GM12878 (cell line): ENCODE measurements around the gene CAT. TPM values are rescaled to one million over a fixed set of nuclear protein-coding genes. Genes with fewer than 3 reads are reported as not detected.

Source experiments
- BMI1 ChIP-seq: fragments of 450-650 bp; IDR thresholded peaks from 2 replicates; pipeline ENCODE4 v1.6.1; 2016; ENCODE audit warnings: mild to moderate bottlenecking, moderate library complexity, borderline replicate concordance
- CBFB ChIP-seq: IDR thresholded peaks from 2 replicates; pipeline ENCODE4 v1.6.1; 2016; ENCODE audit warnings: antibody characterized with exemption, low read depth
- CUX1 ChIP-seq: IDR thresholded peaks from 2 replicates; pipeline ENCODE4 v1.6.1; 2012; ENCODE audit warnings: improper control_type of control experiment, low read depth, low read length; ENCODE audit not compliant: insufficient replicate concordance
- EP300 ChIP-seq, 2 experiments: fragments of 150-350 bp in 1 of 2; IDR thresholded peaks; 2 replicates each; pipeline ENCODE4 v1.6.1; 2011 to 2012; ENCODE audit warnings: low read depth in 2 of 2, low read length in 2 of 2, borderline replicate concordance in 1 of 2, improper control_type of control experiment in 1 of 2, inconsistent platforms in 1 of 2; ENCODE audit not compliant: control insufficient read depth in 1 of 2
- GABPA ChIP-seq: IDR thresholded peaks from 2 replicates; pipeline ENCODE4 v1.6.1; 2014; ENCODE audit warnings: antibody characterized with exemption, low read depth, mild to moderate bottlenecking, inconsistent platforms
- GATAD2B ChIP-seq: fragments of 450-650 bp; conservative IDR thresholded peaks from 2 replicates; pipeline ENCODE4 v1.6.1; 2017; ENCODE audit warnings: low read depth, mild to moderate bottlenecking, moderate library complexity
- MTA2 ChIP-seq: fragments of 450-650 bp; IDR thresholded peaks from 2 replicates; pipeline ENCODE4 v1.6.1; 2016; ENCODE audit warnings: low read depth, mild to moderate bottlenecking, moderate library complexity
- NR2C2 ChIP-seq: IDR thresholded peaks from 2 replicates; pipeline ENCODE4 v1.6.1; 2011; ENCODE audit warnings: borderline replicate concordance, low read depth; ENCODE audit not compliant: control insufficient read depth, insufficient read length
- PKNOX1 ChIP-seq: fragments of 450-650 bp; IDR thresholded peaks from 2 replicates; pipeline ENCODE4 v1.6.1; 2016; ENCODE audit warnings: mild to moderate bottlenecking
- RB1 ChIP-seq: fragments of 450-650 bp; formaldehyde crosslinking; IDR thresholded peaks from 2 replicates; pipeline ENCODE4 v1.6.1; 2017; ENCODE audit warnings: mild to moderate bottlenecking, borderline replicate concordance
- SMC3 ChIP-seq: IDR thresholded peaks from 2 replicates; pipeline ENCODE4 v1.6.1; 2011; ENCODE audit warnings: low read length, improper control_type of control experiment, borderline replicate concordance
- TAF1 ChIP-seq: IDR thresholded peaks from 2 replicates; pipeline ENCODE4 v1.6.1; 2011; ENCODE audit warnings: mild to moderate bottlenecking, low read depth, low read length, borderline replicate concordance
- TCF7 ChIP-seq: IDR thresholded peaks from 2 replicates; pipeline ENCODE4 v1.6.1; 2014; ENCODE audit warnings: antibody characterized with exemption, borderline replicate concordance
- ZBTB11 ChIP-seq: fragments of 450-650 bp; formaldehyde crosslinking; IDR thresholded peaks from 2 replicates; pipeline ENCODE4 v1.5.0; 2022; ENCODE audit warnings: mild to moderate bottlenecking, missing genetic modification characterization
- ZNF217 ChIP-seq: fragments of 450-650 bp; IDR thresholded peaks from 2 replicates; pipeline ENCODE4 v1.6.1; 2017; ENCODE audit warnings: antibody characterized with exemption, mild to moderate bottlenecking
- ZSCAN29 ChIP-seq: fragments of 450-650 bp; IDR thresholded peaks from 2 replicates; pipeline ENCODE4 v1.6.1; 2017; ENCODE audit warnings: mild to moderate bottlenecking, moderate library complexity
- polyA plus RNA-seq, 11 experiments: library from polyadenylated mRNA; depleted of rRNA in 4 of 11; unstranded in 6 of 11; stranded (reverse) in 5 of 11; fragments of >200 nt; fragmentation: Nextera tagmentation in 4 of 11; fragmentation: Illumina TruSeq in 1 of 11; extraction: Ambion mirVana in 4 of 11; extraction: Trizol in 1 of 11; gene quantifications; 1 replicate in 1 of 11; 2 replicates in 10 of 11; pipeline versions ENCODE4 v1.2.1 to v1.2.3, GENCODE V29; 2011 to 2016; ENCODE audit warnings: inconsistent platforms in 2 of 11, missing spikeins in 2 of 11, low read depth in 1 of 11
- total RNA-seq, 4 experiments: library from RNA; depleted of rRNA in 3 of 4; stranded (reverse); fragments of >200 nt in 3 of 4; fragmentation: Illumina TruSeq in 1 of 4; extraction: Trizol in 1 of 4; gene quantifications; 2 replicates each; pipeline versions ENCODE4 v1.2.1 to v1.2.3, GENCODE V29; 2013 to 2021

The CAT gene
- total and polyA plus RNA-seq, 10 of the 15 experiments (the other 5 are each of a cell fraction or from before 2014, with no cell fraction given) = 22.4 to 71.3 (median 33.6) TPM

GRCh38 chr11:34438529-34439507 is at the start of gene CAT (continued):
- TF ChIP-seq CUX1 (no peak), GABPA (no peak), GATAD2B (peak; percentile 68; the same call in 1 of the 2 replicates), SMC3 (no peak), RB1 (peak; percentile 67; the same call in 1 of the 2 replicates), ZNF217 (no peak), CBFB (0 out of 2 replicates have a peak, but pooled peaks have one; percentile 18), BMI1 (no peak), TAF1 (peak; percentile 37; the same call in 1 of the 2 replicates), NR2C2 (no peak), EP300 (IDR thresholded peaks at IDR 0.05; ENCODE audit: borderline replicate concordance in 1 of 2, control insufficient read depth in 1 of 2, low read depth in 2 of 2, low read length in 2 of 2) (no peak), TCF7 (no peak), ZBTB11 (no peak), PKNOX1 (peak; percentile 90), MTA2 (0 out of 2 replicates have a peak, but pooled peaks have one; percentile 37), ZSCAN29 (no peak)
- TF ChIP-seq, all 136 proteins: peak for 53
